A204.1 (cell line): ENCODE measurements around the gene CYLD.

ENCODE experiments used
- FAIRE-seq: peaks from 2 replicates; lab custom pipeline; 2012; peaks lifted over from hg19 to GRCh38; lab: Jason Lieb, UNC

Gene CYLD

GRCh38 chr16:50847166-50847565, 105.3 kb downstream of the CYLD start:
- FAIRE-seq = no peak

- no peak for FAIRE-seq
Measured at GRCh38 chr16:50848755-50849514, 107.0 kb downstream of the CYLD start.
